Measurements from ENCODE around the gene CALCOCO1.

Gene CALCOCO1

GRCh38 chr12:53659011-53659551, 68.2 kb downstream of the CALCOCO1 start:
- DNase-seq, result no peak
